GM18499 (cell line): ENCODE results near the gene FBXW4.
A peak's percentile ranks its signal among the peaks of the same experiment; 100 is the strongest.

Source experiments
- ATAC-seq: cut with Tn5 transposase; IDR thresholded peaks from one replicate; pipeline ENCODE4 v1.9.1; 2021; ENCODE audit warnings: moderate number of reproducible peaks; ENCODE audit not compliant: insufficient read depth, unreplicated experiment

FBXW4 gene

GRCh38 chr10:101704331-101704730 is 9.4 kb upstream of the FBXW4 start:
- no peak for ATAC-seq

- ATAC-seq: no peak
These were observed 1.7 kb upstream of the FBXW4 start for GRCh38 chr10:101696632-101697031.

GRCh38 chr10:101695404-101695890 is 477 bp upstream of the FBXW4 start:
- ATAC-seq: no peak

GRCh38 chr10:101693978-101694673 is 844 bp downstream of the FBXW4 start:
- no peak for ATAC-seq

GRCh38 chr10:101693651-101693977 is 1.4 kb downstream of the FBXW4 start:
- no peak for ATAC-seq

- ATAC-seq: no peak
These were observed 3.9 kb downstream of the FBXW4 start for GRCh38 chr10:101691081-101691480.

- no peak for ATAC-seq
These were observed 4.5 kb downstream of the FBXW4 start for GRCh38 chr10:101690461-101690860.

GRCh38 chr10:101687071-101687658 is 7.8 kb downstream of the FBXW4 start:
- no peak for ATAC-seq

GRCh38 chr10:101686133-101686925 is 8.6 kb downstream of the FBXW4 start:
- no peak for ATAC-seq

- no peak for ATAC-seq
These were observed 10.2 kb downstream of the FBXW4 start for GRCh38 chr10:101684782-101685181.

- no peak for ATAC-seq
These were observed 11.7 kb downstream of the FBXW4 start for GRCh38 chr10:101683276-101683675.

GRCh38 chr10:101682172-101682825 is 12.7 kb downstream of the FBXW4 start:
- ATAC-seq: no peak

GRCh38 chr10:101676565-101676964 is 18.4 kb downstream of the FBXW4 start:
- no peak for ATAC-seq

GRCh38 chr10:101675115-101675514 is 19.9 kb downstream of the FBXW4 start:
- no peak for ATAC-seq

- ATAC-seq: no peak
These were observed 22.4 kb downstream of the FBXW4 start for GRCh38 chr10:101672536-101672935.

- ATAC-seq: peak; percentile 62
These were observed 23.5 kb downstream of the FBXW4 start for GRCh38 chr10:101671453-101671852.

GRCh38 chr10:101670635-101671034 is 24.3 kb downstream of the FBXW4 start:
- no peak for ATAC-seq

GRCh38 chr10:101669181-101669580 is 25.8 kb downstream of the FBXW4 start:
- no peak for ATAC-seq

- no peak for ATAC-seq
These were observed 26.4 kb downstream of the FBXW4 start for GRCh38 chr10:101668566-101668965.

GRCh38 chr10:101666083-101666482 is 28.9 kb downstream of the FBXW4 start:
- no peak for ATAC-seq

- no peak for ATAC-seq
These were observed 31.9 kb downstream of the FBXW4 start for GRCh38 chr10:101663097-101663496.
